IMR-90 (cell line): Measurements from ENCODE around the gene CCDC177. TPM values are rescaled to one million over a fixed set of nuclear protein-coding genes. Genes with fewer than 3 reads are reported as not detected.

Source experiments
- ATAC-seq: fragments of 200-7000 bp; cut with Tn5 transposase; 2 replicates; pipeline ENCODE4 v1.9.1; 2020; ENCODE audit warnings: low read depth, mild to moderate bottlenecking, moderate library complexity
- BruUV-seq: library from RNA; stranded (reverse); fragments of 400-500 nt; replicated peaks from 2 replicates; lab custom pipeline; 2021; lab: Mats Ljungman, UMichigan
- CTCF ChIA-PET: fragments of 300-600 bp; formaldehyde crosslinking; extraction: SDS; loops from one replicate; lab custom pipeline; 2021; ENCODE audit warnings: antibody characterized with exemption; lab: Yijun Ruan, JAX
- POLR2A ChIA-PET: fragments of 300-600 bp; sonication (Branson Sonifier 250); formaldehyde crosslinking; loops from one replicate; lab custom pipeline; 2022; ENCODE audit warnings: antibody characterized with exemption; ENCODE audit not compliant: unreplicated experiment; lab: Charles Lee
- DNase-seq: peaks from one replicate; pipeline ENCODE4 v3.0.0; 2013
- H2AFZ ChIP-seq: replicated peaks from 2 replicates; pipeline ENCODE3; 2013; ENCODE audit warnings: low read length, mild to moderate bottlenecking; ENCODE audit not compliant: poor library complexity
- H2AK5ac ChIP-seq: 2 replicates; pipeline ENCODE4 v1.6.1; 2013; ENCODE audit warnings: low read depth, low read length, inconsistent platforms
- H2AK9ac ChIP-seq: replicated peaks from 2 replicates; pipeline ENCODE3; 2013; ENCODE audit warnings: mild to moderate bottlenecking, low read depth, low read length, moderate library complexity; ENCODE audit not compliant: poor library complexity
- H2BK120ac ChIP-seq: 2 replicates; pipeline ENCODE4 v1.6.1; 2013; ENCODE audit warnings: low read depth, low read length, inconsistent platforms
- H2BK15ac ChIP-seq: 3 replicates; pipeline ENCODE4 v1.6.1; 2013; ENCODE audit warnings: low read depth, low read length, inconsistent platforms
- H2BK20ac ChIP-seq: 2 replicates; pipeline ENCODE4 v1.6.1; 2013; ENCODE audit warnings: low read depth, mild to moderate bottlenecking, inconsistent platforms, low read length, moderate library complexity
- H2BK5ac ChIP-seq: 2 replicates; pipeline ENCODE4 v1.6.1; 2013; ENCODE audit warnings: mild to moderate bottlenecking, low read depth, low read length, inconsistent platforms; ENCODE audit not compliant: poor library complexity, severe bottlenecking
- H3K14ac ChIP-seq: replicated peaks from 2 replicates; pipeline ENCODE4 v1.6.1; 2013; ENCODE audit warnings: low read depth, low read length, inconsistent platforms
- H3K18ac ChIP-seq: 2 replicates; pipeline ENCODE4 v1.6.1; 2013; ENCODE audit warnings: low read depth, low read length, control low read depth
- H3K23ac ChIP-seq: 2 replicates; pipeline ENCODE4 v1.6.1; 2013; ENCODE audit warnings: low read depth, low read length, inconsistent platforms
- H3K27ac ChIP-seq: 2 replicates; pipeline ENCODE4 v1.5.1; 2013; ENCODE audit warnings: mild to moderate bottlenecking, control low read depth, low read length; ENCODE audit not compliant: insufficient read depth
- H3K27me3 ChIP-seq: 2 replicates; pipeline ENCODE4 v1.6.1; 2013; ENCODE audit warnings: low read length; ENCODE audit not compliant: control insufficient read depth, insufficient read depth
- H3K36me3 ChIP-seq: 2 replicates; pipeline ENCODE4 v1.6.1; 2013; ENCODE audit warnings: low read length, mixed read lengths; ENCODE audit not compliant: control insufficient read depth, insufficient read depth
- H3K4ac ChIP-seq: 2 replicates; pipeline ENCODE4 v1.6.1; 2013; ENCODE audit warnings: low read depth, low read length, inconsistent platforms
- H3K4me1 ChIP-seq: 2 replicates; pipeline ENCODE4 v1.6.1; 2013; ENCODE audit warnings: low read length, mixed read lengths; ENCODE audit not compliant: control insufficient read depth, insufficient read depth
- H3K4me2 ChIP-seq: 2 replicates; pipeline ENCODE4 v1.6.1; 2013; ENCODE audit warnings: low read depth, mild to moderate bottlenecking, control low read depth, low read length, moderate library complexity
- H3K4me3 ChIP-seq: 2 replicates; pipeline ENCODE4 v1.5.1; 2013; ENCODE audit warnings: low read depth, mild to moderate bottlenecking, control low read depth, low read length, moderate library complexity; ENCODE audit not compliant: insufficient read depth
- H3K56ac ChIP-seq: 2 replicates; pipeline ENCODE4 v1.6.1; 2013; ENCODE audit warnings: low read length, inconsistent platforms; ENCODE audit not compliant: insufficient read depth; ENCODE audit errors: extremely low read depth
- H3K79me1 ChIP-seq, 2 experiments: 2 replicates each; pipeline ENCODE4 v1.6.1; 2013; ENCODE audit warnings: low read length in 2 of 2, inconsistent platforms in 1 of 2, low read depth in 1 of 2
- H3K9ac ChIP-seq: 2 replicates; pipeline ENCODE4 v1.6.1; 2013; ENCODE audit warnings: low read depth, low read length, control low read depth
- H3K9me1 ChIP-seq: 2 replicates; pipeline ENCODE4 v1.6.1; 2013; ENCODE audit warnings: low read length, inconsistent platforms; ENCODE audit not compliant: insufficient read depth
- H3K9me3 ChIP-seq: 2 replicates; pipeline ENCODE4 v1.6.1; 2013; ENCODE audit warnings: low read length; ENCODE audit not compliant: control insufficient read depth, insufficient read depth
- H4K20me1 ChIP-seq: 2 replicates; pipeline ENCODE4 v1.6.1; 2013; ENCODE audit warnings: low read length, inconsistent platforms; ENCODE audit not compliant: insufficient read depth
- H4K5ac ChIP-seq: 2 replicates; pipeline ENCODE4 v1.6.1; 2013; ENCODE audit warnings: mild to moderate bottlenecking, low read depth, low read length, control low read depth
- H4K8ac ChIP-seq, 2 experiments: 2 replicates each; pipeline ENCODE4 v1.6.1; 2013; ENCODE audit warnings: low read depth in 2 of 2, low read length in 2 of 2, control low read depth in 1 of 2, inconsistent platforms in 1 of 2
- H4K91ac ChIP-seq: 2 replicates; pipeline ENCODE4 v1.6.1; 2013; ENCODE audit warnings: low read depth, low read length, inconsistent platforms; ENCODE audit not compliant: insufficient read depth
- MAFK ChIP-seq: IDR thresholded peaks from 2 replicates; pipeline ENCODE4 v1.6.1; 2012; ENCODE audit warnings: low read depth, low read length, improper control_type of control experiment
- NFE2L2 ChIP-seq: fragments of 150-350 bp; IDR thresholded peaks from 2 replicates; pipeline ENCODE4 v1.6.1; 2016; ENCODE audit warnings: low read depth, mild to moderate bottlenecking, low read length
- WGBS, 2 experiments: methylation state at CpG; one replicate each; pipeline versions ENCODE4 v1.1.5 to v1.1.7; 2013; ENCODE audit warnings: missing lambda C conversion rate in 2 of 2; ENCODE audit not compliant: insufficient read length in 1 of 2; ENCODE audit errors: extremely low coverage in 2 of 2; 5-methylcytosine and 5-hydroxymethylcytosine counted together
- dilution Hi-C: fragments of 300-500 bp; cut with HindIII; formaldehyde crosslinking; loops from one replicate; pipeline ENCODE4 v1.14.3; 2018; ENCODE audit warnings: low sequenced_read_pairs; ENCODE audit not compliant: unreplicated experiment
- in situ Hi-C: fragments of 300-500 bp; cut with MboI; formaldehyde crosslinking; loops from 3 replicates; pipeline ENCODE4 v1.14.3; 2019; ENCODE audit warnings: low sequenced_read_pairs, inconsistent platforms, mixed read lengths
- intact Hi-C: fragments of 100-400 bp; cut with micrococcal nuclease; formaldehyde crosslinking; loops from 2 replicates; pipeline ENCODE4 v1.10.0; 2022
- polyA plus RNA-seq, 3 experiments: library from polyadenylated mRNA; depleted of rRNA; stranded (reverse); fragments of >200 nt; gene quantifications; 2 replicates each; pipeline ENCODE4 v1.2.3, GENCODE V29; 2012; ENCODE audit warnings: low replicate concordance in 1 of 3
- total RNA-seq: library from RNA; depleted of rRNA; stranded (reverse); fragments of >200 nt; gene quantifications from 2 replicates; pipeline ENCODE4 v1.2.3, GENCODE V29; 2012

Gene CCDC177
- total and polyA plus RNA-seq, 2 of the 4 experiments (the other 2 are of a cell fraction): not detected

DNA sequence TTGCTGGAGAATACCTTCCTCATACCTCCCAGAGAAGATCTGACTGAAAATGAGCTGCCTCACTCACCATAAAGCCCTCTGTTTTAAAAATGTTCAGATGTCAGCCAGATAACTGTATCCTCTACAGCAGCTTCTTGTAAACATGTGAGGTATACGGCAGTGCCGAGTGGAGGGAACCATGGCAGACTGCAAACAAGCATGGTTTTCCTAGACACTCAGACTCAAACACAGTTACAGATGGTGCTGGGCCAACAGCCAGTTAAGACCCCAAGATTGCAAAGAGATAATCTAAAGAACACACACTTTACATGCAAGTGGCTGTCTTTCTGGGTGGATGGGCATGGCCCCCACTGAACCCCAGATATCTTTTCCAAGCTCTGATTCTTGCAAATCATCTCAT, 16.6 kb upstream of the CCDC177 start:
- Histone ChIP-seq H3K4me1 (peaks cover 6% of the 10 kb centered on the region; the same call in 1 of the 2 replicates), H2AK5ac (no peak overlapping the region), H3K56ac (no peak overlapping the region), H2BK120ac (no peak overlapping the region), H2BK5ac (no peak overlapping the region), H4K91ac (no peak overlapping the region), H2AFZ (no peak overlapping the region), H3K27me3 (peaks cover 6% of the 10 kb centered on the region), H4K20me1 (no peaks in the 10 kb centered on the region), H4K5ac (no peak overlapping the region), H3K36me3 (no peaks in the 10 kb centered on the region), H3K18ac (no peak overlapping the region), H3K4me3 (no peak overlapping the region), H3K27ac (no peak overlapping the region), H2BK20ac (no peak overlapping the region), H4K8ac (no peak overlapping the region), H3K9me1 (no peaks in the 10 kb centered on the region), H3K23ac (no peak overlapping the region), H3K79me1 (no peaks in the 10 kb centered on the region), H3K4me2 (no peak overlapping the region), H2BK15ac (no peak overlapping the region), H2AK9ac (no peak overlapping the region), H3K4ac (no peak overlapping the region), H3K14ac (no peak overlapping the region), H3K9ac (no peak overlapping the region), H3K9me3 (no peaks in the 10 kb centered on the region)
- CTCF ChIA-PET: interaction anchor here (0.6 to 0.7 kb wide), 2 partner anchors 10 to 43 kb away, joined by 3 read pairs; no protein-coding TSS in a partner anchor
- in situ Hi-C loops: loop anchor here (25.0 kb wide), 1 partner anchor 421 kb away; no protein-coding TSS in a partner anchor
- no TSS peak for BruUV-seq
- DNase-seq: no peak
- dilution Hi-C loops: no loop called here
- WGBS, 2 experiments: no CpG with 5 or more reads among the region's 2 CpGs
- POLR2A ChIA-PET: no interaction called here
- no peak for TF ChIP-seq NFE2L2
- no peak for TF ChIP-seq MAFK
- ATAC-seq: peak; percentile 45; the same call in 1 of the 2 replicates
- intact Hi-C loops: no loop called here
